Measurements from ENCODE around the gene CELF1.

Gene CELF1

GRCh38 chr11:47436726-47437125 is 116.2 kb downstream of the CELF1 start:
- no peak for TF ChIP-seq CTCF (IDR thresholded peaks at IDR 0.05)
- no peak for DNase-seq (ENCODE audit: low spot score)
- no peak overlapping the region for H3K4me3 ChIP-seq
- no peak overlapping the region for H3K27ac ChIP-seq

- TF ChIP-seq CTCF (IDR thresholded peaks at IDR 0.05), result no peak
These were observed 117.2 kb downstream of the CELF1 start for GRCh38 chr11:47435687-47436086.

GRCh38 chr11:47434011-47434786 is 118.7 kb downstream of the CELF1 start:
- H3K27ac ChIP-seq, result no peak overlapping the region

More at GRCh38 chr11:47435687-47436086, 117.2 kb downstream of the CELF1 start:
- Histone ChIP-seq H3K27ac (no peak overlapping the region), H3K4me3 (no peak overlapping the region)
- no peak for DNase-seq (ENCODE audit: low spot score)

GRCh38 chr11:47433157-47433556 is 119.8 kb downstream of the CELF1 start:
- no peak for DNase-seq (ENCODE audit: low spot score)
- H3K4me3 ChIP-seq, result no peak overlapping the region
- H3K27ac ChIP-seq, result no peak overlapping the region
- no peak for TF ChIP-seq CTCF (IDR thresholded peaks at IDR 0.05)

More at GRCh38 chr11:47434011-47434786, 118.7 kb downstream of the CELF1 start:
- TF ChIP-seq CTCF (IDR thresholded peaks at IDR 0.05), result no peak
- DNase-seq (ENCODE audit: low spot score), result no peak
- H3K4me3 ChIP-seq, result no peak overlapping the region

GRCh38 chr11:47431356-47432083 is 121.4 kb downstream of the CELF1 start:
- no peak overlapping the region for H3K4me3 ChIP-seq
- no peak for TF ChIP-seq CTCF (IDR thresholded peaks at IDR 0.05)
- H3K27ac ChIP-seq, result no peak overlapping the region
- no peak for DNase-seq (ENCODE audit: low spot score)

- Histone ChIP-seq H3K4me3 (no peak overlapping the region), H3K27ac (no peak overlapping the region)
- no peak for TF ChIP-seq CTCF (IDR thresholded peaks at IDR 0.05)
- no peak for DNase-seq (ENCODE audit: low spot score)
These were observed 122.4 kb downstream of the CELF1 start for GRCh38 chr11:47430524-47430923.
